Measurements from ENCODE around the gene CAMKMT. TPM values are rescaled to one million over a fixed set of nuclear protein-coding genes. Genes with fewer than 3 reads are reported as not detected.

Gene CAMKMT
- total and polyA plus RNA-seq, 8 donors: 8.3 to 17.5 (median 11.5) TPM

DNA sequence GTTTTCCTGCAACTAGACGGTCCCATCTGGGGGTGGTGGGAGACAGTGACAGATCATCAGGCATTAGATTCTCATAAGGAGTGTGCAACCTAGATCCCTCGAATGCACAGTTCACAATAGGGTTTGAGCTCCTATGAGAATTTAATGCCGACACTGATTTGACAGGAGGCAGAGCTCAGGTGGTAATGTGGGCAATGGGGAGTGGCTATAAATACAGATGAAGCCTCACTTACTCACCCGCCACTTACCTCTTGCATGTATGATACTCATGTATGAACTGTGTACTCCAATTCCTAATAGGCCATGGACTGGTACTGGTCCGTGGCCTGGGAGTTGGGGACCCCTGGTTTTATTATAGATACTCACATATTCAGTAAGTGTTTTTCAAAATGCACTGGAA, 457.3 kb downstream of the CAMKMT start:
- TF ChIP-seq CTCF (IDR thresholded peaks at IDR 0.05): no peak
- Histone ChIP-seq H3K9me3 (no peaks in the 10 kb centered on the region), H3K4me3 (no peak overlapping the region), H3K27ac (no peak overlapping the region), H3K4me1 (no peaks in the 10 kb centered on the region), H3K27me3 (peaks cover 0 to 21% of the 10 kb centered on the region in 2 donors), H3K36me3 (no peaks in the 10 kb centered on the region)
- ATAC-seq: no peak
- DNase-seq: no peak
- intact Hi-C loops (cut with DNase I): no loop called here

DNA sequence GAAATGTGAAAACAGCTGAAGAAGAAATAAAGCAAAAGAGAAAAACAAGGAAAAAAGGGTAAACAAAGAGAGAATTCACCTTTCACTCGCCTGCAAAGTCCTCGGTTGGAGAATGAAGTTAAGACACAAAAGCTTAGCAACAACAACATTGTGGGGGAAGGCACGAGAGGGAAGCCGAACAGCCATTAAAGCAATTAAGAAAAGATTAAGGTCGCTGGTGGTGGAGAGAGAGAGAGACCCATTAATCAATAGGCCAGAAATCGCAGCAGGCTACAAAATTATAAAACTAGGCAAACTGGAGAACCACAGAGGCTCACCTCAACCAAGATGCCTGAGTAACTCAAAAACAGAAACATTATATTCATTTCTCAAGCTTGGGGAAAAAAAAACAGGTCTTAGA, 459.8 kb downstream of the CAMKMT start:
- no peak for ATAC-seq
- DNase-seq: no peak
- intact Hi-C loops (cut with DNase I): no loop called here
- no peaks in the 10 kb centered on the region for H3K9me3 ChIP-seq
- peaks cover 0 to 4% of the 10 kb centered on the region in 2 donors for H3K27me3 ChIP-seq
- no peaks in the 10 kb centered on the region for H3K4me1 ChIP-seq
- no peak for TF ChIP-seq CTCF (IDR thresholded peaks at IDR 0.05)
- no peaks in the 10 kb centered on the region for H3K36me3 ChIP-seq
- H3K4me3 ChIP-seq: no peak overlapping the region
- no peak overlapping the region for H3K27ac ChIP-seq

GRCh38 chr2:44822174-44822573, 460.4 kb downstream of the CAMKMT start:
- Histone ChIP-seq H3K9me3 (no peaks in the 10 kb centered on the region), H3K27ac (no peak overlapping the region), H3K27me3 (peaks cover 0 to 4% of the 10 kb centered on the region in 2 donors), H3K4me1 (no peaks in the 10 kb centered on the region), H3K36me3 (no peaks in the 10 kb centered on the region), H3K4me3 (no peak overlapping the region)
- no peak for TF ChIP-seq CTCF (IDR thresholded peaks at IDR 0.05)
- intact Hi-C loops (cut with DNase I): no loop called here
- DNase-seq: no peak
- ATAC-seq: no peak

Other genes with a start within 250 kb of the CAMKMT start
- 10 to 100 TPM; 37.5 to 38.4 TPM for gene PPM1B, start 193.1 kb upstream of the CAMKMT start, total RNA-seq
- gene PPM1B, start 193.1 kb upstream of the CAMKMT start, polyA plus RNA-seq (ENCODE audit: insufficient read length in 6 of 6): 10 to 100 TPM; 52.7 to 66.2 (median 60.1) TPM
- gene SLC3A1, start 86.5 kb upstream of the CAMKMT start, total RNA-seq: not detected
- 1 to 10 TPM in 4 of 6 donors, under 1 TPM in 2; 0.58 to 2.1 (median 1.1) TPM for gene SLC3A1, start 86.5 kb upstream of the CAMKMT start, polyA plus RNA-seq (ENCODE audit: insufficient read length in 6 of 6)
- 10 to 100 TPM; 46.0 to 55.7 TPM for gene PREPL, start 453 bp upstream of the CAMKMT start, total RNA-seq
- 100 to 1,000 TPM in 2 of 6 donors, 10 to 100 TPM in 4; 87.0 to 116 (median 94.9) TPM for gene PREPL, start 453 bp upstream of the CAMKMT start, polyA plus RNA-seq (ENCODE audit: insufficient read length in 6 of 6)